ENCODE results near the gene PRRC2B.
"Not testable (repeated sequence)": the region's sequence is repeated elsewhere in the genome, so short reads cannot be mapped to it uniquely, and the experiment has no call there.

PRRC2B gene

DNA sequence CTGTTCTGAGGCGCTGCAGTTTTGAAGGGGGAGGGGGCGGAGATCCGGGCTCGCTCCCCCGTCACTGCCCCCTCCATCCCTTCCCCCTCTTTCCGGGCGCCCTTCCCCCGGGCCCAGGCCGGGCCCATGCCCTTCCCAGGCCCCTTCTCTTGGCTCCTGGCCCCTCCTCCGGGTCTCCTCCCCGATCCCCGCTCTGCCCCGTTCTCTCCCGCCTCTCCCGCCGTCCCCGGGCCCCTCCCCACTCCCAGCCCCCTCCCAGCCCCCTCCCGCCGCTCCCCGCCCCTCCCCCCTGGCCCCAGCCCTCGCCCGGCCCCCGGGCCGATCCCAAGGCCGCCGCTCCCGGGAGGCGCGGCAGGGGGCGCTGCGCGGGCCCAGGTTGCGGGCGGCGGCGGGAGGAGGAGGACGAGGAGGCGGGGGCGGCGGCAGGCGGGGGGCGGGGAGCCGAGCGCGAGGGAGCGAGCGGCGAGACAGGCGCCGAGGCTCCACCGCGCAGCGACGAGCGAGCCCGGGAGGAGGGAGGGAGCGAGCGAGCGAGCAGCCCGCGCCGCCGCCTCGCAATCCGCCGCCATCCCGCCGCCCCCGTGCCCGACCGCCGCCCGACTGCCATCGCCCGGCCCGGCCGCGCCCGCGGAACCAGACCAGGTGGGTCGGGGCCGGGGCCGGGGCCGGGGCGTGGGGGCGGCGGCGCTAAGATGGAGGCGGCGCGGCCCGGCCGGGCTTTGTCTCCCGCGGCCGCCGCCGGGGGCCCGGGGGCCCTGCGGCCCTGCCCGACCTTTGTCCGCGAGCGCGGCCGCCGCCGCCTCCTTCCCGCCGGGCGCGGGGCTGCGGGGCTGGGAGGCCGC, at the start of gene PRRC2B:
PRRC2B (plus strand) TSS at position 465 of the 842 bp plus-strand sequence. CDS start 36,059 bp downstream, outside the sequence.
- no peak for DNase-seq (ENCODE audit: low read depth, low spot score)

DNA sequence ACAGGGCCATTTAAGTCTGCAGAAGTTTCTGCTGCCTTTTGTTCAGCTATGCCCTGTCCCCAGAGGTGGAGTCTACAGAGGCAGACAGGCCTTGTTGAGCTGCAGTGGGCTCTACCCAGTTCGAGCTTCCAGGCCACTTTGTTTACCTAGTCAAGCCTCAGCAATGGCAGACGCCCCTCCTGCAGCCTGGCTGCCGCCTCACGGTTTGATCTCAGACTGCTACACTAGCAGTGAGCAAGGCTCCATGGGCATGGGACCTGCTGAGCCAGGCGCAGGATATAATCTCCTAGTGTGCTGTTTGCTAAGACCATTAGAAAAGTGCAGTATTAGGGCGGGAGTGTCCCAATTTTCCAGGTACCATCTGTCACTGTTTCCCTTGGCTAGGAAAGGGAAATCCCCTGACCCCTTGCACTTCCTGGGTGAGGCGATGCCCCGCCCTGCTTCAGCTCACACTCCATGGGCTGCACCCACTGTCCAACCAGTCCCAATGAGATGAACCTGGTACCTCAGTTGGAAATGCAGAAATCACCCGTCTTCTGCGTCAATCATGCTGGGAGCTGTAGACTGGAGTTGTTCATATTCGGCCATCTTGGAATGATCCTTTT, 48.9 kb upstream of the PRRC2B start:
- DNase-seq (ENCODE audit: low read depth, low spot score) = not testable (repeated sequence)

DNA sequence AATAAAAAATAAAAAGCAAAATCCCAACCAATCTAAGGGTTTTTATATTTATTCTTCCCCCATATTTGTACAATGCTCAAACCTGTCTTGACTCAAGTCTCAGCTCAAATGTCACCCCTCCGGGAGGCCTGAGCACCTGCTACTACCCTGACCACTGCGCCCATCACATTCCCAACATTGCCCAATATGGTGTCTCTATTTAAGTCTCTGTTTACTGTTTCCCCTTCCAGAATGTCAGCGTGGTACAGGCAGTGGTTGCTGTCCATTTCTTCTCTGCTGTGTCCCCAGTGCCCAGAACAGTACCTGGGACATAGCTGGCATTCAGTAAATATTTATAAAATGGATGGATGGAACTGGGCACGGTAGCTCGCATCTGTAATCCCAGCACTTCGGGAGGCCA, 47.3 kb upstream of the PRRC2B start:
- no peak for DNase-seq (ENCODE audit: low read depth, low spot score)

DNA sequence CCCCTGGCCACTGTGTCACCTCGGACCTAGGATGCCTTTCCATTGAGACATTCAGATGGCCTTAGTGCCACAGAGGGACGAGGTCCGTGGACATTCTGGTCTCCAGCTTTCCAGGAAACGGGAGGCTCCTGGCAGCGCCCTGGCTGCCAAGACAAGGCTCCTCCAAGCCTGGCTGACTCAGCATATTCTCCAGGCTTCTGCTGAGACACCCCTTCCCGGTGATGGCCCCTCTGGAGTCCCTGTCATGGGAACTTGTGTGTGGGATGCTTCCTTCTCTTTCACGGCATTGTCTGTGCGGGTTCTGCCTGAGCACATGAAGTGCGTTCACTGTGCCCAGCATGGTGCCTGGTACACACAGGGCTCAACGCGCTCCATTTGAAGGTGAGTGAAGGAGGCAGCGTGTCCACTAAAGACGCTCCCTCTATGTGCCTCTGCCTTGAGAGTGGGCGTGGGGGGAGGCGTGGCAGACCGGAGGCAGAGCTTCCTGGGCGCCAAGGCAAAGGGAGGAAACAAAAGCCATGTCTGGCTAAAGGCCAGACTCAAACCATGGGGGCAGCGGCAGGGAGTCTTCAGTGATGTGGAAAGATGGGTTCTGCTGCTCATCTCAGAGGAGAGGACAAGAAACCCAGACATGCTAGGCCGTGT, 46.4 kb upstream of the PRRC2B start:
- DNase-seq (ENCODE audit: low read depth, low spot score) = no peak

DNA sequence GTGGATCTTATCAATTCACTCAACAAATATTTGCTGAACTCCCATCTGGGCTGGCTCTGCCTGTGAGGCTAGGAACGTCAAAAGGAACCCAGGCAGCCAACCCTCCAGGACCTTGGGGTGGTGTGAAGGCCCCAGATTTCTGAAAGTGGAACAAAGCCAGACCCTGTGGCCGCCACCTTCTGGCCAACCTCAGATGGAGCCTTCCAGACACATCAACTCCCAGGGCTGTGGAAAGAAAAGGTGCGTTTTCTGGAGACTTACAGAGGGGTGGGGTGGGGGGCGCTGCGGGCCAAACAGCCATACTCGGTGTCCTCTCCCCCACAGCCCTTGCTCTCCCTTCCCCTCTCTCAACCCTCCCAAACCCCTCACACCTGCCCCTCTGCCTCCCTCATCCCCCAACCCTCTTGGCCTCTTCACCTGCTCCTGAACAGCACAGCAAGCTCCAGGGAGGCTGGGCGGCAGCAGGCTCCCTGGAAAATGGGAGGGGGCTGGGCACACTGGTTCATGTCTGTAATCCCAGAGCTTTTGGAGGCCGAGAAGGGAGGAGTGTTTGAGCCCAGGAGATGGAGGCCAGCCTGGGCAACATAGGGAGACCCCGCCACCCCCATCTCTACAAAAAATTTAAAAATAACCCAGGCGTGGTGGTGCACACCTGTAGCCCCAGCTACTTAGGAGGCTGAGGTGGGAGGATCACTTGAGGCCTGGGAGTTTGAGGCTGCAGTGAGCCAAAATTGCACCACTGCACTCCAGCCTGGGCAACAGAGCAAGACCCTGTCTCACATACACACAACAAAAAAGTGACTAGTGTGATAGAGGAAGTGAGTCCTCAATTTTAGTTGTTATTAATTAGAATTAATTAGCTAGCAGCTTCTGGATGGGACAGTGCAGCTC, 45.0 kb upstream of the PRRC2B start:
- DNase-seq (ENCODE audit: low read depth, low spot score) = no peak

DNA sequence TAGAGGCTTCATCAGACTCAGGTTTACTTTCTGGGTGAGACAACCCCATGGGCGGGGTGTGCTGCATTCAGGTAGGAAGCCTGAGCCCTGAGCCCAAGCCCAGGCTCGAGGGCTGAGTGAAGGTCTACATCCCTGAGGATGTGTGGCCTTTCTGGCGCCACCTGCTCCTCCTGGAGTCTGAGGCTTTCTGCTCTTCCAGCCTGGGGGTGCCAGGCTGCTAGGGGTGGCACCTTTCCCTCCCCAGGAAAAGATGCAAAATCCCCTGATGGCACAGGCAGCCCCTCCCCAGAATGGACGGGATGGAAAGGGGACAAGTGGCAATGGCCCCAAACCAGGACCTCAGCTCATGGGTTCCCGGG, 44.4 kb upstream of the PRRC2B start:
- DNase-seq (ENCODE audit: low read depth, low spot score) = no peak

DNA sequence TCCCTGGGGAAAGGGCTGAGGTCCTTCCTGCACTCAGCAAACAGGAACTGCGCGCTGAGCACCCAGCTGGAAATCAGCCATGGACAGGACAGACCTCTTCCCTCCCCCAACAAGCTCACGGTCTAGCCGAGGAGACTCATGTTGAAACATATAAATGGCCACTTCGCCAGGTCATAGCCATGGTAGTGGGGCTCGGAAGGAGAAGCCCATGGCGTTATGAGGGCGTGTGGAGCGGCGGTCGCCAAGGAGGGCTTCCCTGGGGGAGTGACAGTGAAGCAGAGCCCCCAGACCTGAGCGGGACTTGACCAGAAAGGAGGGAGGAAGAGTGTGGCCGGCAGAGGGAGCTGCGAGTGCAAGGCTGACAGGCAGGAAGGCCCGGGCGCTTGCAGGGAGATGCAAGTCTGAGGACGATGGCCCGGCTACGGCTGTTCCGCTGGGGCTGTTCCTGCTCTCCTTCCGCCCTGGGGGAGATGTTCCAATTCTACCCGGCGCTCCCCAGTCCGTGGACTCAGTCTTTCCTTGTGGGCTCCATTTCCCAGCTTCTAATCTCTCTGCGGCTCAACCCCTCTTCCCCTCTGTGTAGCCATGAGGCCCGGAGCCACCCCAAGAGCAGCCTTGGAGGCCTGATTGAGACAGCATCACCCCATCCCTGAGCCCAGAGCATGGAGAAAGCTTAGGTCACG, 43.9 kb upstream of the PRRC2B start:
- DNase-seq (ENCODE audit: low read depth, low spot score) = peak; percentile 34

DNA sequence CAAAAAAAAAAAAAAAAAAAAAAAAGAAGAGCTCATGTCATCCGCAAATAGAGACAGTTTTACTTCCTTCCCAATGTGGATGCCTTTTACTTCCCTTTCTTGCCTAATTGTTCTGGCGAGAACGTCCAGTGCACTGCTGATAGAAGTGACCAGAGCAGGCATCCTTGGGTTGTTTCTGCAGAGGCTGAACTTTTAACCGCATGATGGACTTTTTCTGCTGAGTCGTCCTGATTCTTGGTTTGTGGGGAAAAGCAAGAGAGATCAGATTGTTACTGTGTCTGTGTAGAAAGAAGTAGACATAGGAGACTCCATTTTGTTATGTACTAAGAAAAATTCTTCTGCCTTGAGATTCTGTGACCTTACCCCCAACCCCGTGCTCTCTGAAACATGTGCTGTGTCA, 37.4 kb upstream of the PRRC2B start:
- DNase-seq (ENCODE audit: low read depth, low spot score) = not testable (repeated sequence)

DNA sequence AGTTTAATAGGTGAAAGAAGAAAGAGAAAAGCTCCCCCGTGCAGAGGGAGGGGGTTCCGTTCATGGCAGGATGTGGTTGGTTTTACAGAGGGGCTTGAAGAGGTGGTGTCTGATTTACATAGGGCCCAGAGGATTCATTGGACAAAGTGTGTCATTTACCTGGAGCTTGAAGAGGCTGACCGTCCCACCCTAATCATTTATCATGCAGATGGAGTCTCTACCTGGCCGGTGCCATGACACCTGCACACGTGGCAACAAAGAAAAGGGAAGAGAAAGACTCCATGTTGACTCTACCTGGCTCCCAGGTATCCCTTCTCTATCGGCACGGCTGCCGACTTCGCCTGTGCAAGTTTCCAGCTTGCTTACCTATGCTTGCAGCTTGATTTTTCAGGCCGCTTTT, 35.3 kb upstream of the PRRC2B start:
- no peak for DNase-seq (ENCODE audit: low read depth, low spot score)

DNA sequence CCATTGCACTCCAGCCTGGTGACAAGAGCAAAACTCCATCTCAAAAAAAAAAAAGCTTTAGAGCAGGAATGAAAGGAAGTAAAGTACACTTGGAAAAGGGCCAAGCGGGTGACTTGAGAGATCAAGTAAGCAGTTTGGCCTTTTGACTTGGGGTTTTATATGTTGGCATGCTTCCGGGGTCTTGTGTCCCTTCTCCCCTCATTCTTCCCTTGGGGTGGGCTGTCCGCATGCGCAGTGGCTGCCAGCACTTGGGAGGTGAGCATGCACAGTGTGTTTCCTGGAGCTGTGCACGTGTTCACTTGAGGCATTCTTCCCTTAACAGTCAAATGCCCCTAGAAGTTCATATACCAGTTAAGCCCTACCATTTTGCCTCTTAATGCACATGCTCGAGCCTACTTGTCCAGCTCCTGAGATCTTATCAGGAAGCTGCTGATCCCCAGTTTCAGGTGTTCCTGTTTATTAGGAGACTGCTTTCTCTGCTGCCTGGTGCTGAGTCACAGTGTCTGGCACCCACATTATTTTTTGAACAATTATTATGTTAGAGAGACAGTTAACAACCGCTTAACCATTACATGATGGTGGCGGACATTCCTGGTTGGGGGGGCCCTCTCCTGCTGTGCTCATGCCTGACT, 32.6 kb upstream of the PRRC2B start:
- no peak for DNase-seq (ENCODE audit: low read depth, low spot score)

DNA sequence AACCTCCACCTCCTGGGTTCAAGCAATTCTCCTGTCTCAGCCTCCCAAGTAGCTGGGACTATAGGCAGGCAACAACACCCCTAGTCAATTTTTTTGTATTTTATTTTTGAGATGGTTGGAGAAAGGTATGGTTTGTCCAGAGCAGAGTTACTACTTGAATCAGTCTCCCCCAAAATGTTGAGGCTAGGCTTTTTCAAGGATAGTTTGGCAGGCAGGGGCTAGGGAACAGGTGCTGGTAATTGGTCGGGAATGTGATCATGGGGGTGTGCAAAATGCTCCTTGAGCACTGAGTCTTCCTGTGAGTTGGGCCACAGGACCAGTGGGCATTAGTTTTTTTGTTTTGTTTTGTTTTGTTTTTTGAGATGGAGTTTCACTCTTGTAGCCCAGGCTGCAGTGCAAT, 28.3 kb upstream of the PRRC2B start:
- no peak for DNase-seq (ENCODE audit: low read depth, low spot score)

DNA sequence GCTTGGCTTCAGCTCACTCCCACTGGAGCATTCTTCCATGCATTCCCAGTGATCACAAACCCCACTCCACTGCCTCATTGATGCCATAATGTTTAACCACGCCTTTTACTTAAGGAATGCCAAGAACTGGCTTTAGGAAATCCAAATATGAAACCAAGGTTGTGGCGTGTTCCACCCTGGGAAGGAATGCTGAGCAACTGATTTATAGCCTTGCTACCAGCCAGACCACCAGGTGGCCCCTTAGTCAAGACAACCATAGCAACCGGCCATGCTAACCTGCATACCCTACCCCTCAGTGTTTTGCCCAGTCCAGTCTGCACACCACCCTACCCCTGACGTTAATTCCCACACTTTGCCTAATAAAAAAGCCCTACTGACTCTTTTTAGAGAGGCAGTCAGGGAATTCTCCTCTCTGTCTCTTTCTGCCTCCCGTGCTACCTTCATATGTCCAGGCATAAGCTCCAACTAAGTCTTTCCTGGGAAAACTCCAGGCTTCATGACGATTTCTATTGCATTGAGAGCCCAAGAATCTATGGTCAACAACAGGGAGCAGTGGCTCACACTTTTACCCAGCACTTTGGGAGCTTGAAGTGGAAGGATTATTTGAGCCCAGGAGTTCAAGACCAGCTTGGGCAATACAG, 27.0 kb upstream of the PRRC2B start:
- DNase-seq (ENCODE audit: low read depth, low spot score) = no peak

DNA sequence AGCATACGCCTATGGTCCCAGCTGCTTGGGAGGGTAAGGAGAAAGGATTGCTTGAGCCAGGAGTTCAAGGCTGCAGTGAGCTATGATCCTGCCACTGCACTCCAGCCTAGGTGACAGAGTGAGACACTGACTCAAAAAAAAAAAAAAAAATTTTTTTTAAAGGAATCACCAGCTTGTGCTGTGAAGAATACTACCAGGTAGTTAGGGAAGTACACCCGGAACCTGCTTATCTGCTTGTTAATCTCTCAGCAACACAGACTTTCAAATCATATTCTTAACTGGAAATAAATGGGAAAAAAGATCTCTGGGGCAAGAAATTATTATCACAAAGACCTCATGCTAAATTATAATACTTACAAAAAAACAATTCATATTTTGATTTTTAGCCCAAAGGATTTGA, 26.4 kb upstream of the PRRC2B start:
- no peak for DNase-seq (ENCODE audit: low read depth, low spot score)

DNA sequence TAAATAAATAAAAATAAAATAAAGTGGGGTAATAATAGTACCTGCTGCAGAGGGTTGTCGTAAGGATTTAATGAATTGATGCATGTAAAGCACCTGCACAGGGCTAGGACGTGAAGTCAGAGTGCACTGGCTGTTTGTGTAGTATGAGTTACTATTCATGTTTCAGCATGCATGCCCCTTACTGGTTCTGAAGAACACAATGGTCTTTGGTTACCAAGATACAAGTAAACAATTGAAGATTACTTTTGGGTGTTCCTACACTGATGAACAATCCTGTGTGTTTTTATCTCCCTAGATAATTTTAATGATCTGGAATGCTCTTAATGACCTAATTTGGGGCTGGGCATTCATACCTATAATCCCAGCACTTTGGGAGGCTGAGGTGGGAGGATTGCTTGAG, 23.2 kb upstream of the PRRC2B start:
- DNase-seq (ENCODE audit: low read depth, low spot score) = no peak

DNA sequence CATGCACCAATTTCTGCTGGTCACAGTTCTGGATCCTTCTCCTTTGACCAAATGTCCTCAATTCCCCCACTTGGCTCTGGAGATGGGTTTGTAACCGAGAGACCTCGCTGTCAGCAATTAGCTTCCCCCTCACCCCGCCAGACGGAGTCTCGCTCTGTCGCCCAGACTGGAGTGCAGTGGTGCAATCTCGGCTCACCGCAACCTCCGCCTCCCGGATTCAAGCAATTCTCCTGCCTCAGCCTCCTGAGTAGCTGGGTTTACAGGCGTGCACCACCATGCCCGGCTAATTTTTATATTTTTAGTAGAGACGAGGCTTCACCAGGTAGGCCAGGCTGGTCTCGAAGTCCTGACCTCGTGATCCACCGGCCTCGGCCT, 21.3 kb upstream of the PRRC2B start:
- not testable (repeated sequence) for DNase-seq (ENCODE audit: low read depth, low spot score)

DNA sequence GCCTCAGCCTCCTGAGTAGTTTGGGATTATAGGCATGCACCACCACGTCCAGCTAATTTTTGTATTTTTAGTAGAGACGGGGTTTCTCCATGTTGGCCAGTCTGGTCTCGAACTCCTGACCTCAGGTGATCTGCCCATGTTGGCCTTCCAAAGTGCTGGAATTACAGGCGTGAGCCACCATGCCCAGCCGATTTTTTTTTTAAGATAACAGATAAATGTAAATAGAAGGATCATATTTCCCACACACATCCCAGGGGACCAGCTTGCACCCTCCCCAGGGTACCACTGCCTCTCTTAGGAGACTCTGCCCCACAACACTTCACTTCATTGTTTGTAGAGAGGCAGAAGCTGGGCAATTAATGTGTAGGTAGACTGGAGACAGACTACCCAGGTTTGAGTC, 19.2 kb upstream of the PRRC2B start:
- DNase-seq (ENCODE audit: low read depth, low spot score) = not testable (repeated sequence)

DNA sequence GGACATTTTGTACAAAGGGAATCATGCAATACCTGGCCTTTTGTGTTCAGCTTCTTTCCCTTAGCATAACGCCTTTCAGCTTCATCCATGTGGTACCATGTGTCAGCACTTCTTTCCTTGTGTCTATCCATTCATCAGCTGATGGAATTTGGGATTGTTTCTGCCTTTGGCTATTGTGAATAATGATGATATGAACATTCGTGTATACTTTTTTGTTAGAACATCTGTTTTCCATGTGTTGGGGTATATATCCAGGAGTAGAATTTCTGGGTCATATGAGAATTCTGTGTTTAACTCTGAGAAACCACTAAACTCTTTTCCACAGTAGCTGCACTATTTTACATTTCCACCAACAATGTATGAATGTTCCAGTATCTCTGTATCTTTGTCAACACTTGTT, 14.8 kb upstream of the PRRC2B start:
- no peak for DNase-seq (ENCODE audit: low read depth, low spot score)

DNA sequence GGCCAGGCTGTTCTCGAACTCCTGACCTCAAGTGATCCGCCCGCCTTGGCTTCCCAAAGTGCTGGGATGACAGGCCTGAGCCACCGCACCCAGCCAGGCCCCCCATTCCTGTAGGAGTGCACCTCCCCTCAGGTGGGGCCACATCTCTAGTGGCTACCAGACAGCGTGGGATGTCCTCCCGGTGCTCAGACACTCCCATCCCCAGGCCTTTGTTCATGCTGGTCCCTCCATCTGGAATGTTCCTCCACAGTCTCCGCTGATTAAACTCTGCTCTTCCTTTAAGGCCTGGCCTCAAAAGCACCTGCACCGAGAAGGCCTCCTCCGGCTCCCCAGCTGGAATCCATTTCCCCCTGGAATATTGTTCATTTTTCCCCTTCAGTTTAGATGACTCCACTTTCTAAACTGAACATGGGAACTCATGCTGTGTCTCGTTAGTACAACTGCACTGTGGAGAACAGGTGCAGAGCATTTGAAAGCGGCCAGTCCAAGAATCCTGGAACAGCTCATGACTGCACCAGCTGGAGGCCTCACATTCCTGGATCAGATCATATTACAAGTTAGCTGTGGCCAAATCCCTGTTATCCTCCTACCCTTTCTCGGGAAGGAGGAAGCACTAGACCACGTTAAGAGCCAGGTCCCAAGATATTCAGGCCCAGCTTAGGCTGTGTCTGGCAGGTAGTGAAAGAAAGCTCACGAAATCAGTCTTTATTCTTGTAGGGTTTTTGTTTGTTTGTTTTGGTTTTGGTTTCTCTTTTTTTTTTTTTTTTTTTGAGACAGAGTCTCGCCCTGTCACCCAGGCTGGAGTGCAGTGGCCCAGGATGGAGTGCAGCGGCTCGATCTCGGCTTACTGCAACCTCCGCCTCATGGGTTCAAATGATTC, 10.8 kb upstream of the PRRC2B start:
- no peak for DNase-seq (ENCODE audit: low read depth, low spot score)

DNA sequence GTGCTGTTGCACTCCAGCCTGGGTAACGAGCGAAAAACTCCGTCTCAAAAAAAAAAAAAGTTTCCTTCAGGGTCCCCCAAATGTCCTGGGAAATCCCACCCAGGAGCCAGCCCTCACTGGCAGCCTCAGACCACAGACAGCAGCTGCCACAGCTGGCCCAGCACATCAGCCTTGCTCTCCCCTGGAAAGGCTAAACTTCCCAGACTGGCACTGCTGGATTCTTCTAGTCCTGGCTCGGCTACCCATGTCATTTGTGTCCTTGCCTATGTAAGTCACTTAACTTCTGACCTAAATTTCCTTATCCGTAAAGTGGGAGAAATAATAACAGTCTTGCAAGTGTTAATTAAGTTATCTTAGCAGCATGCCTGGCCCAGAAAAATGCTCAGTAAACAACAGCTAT, 8.6 kb upstream of the PRRC2B start:
- DNase-seq (ENCODE audit: low read depth, low spot score) = no peak
